ENCODE results near the gene ETF1. TPM values are rescaled to one million over a fixed set of nuclear protein-coding genes. Genes with fewer than 3 reads are reported as not detected.

The ETF1 gene
- total RNA-seq, 4 donors from 2014 or later = 64.9 to 84.9 (median 80.4) TPM

DNA sequence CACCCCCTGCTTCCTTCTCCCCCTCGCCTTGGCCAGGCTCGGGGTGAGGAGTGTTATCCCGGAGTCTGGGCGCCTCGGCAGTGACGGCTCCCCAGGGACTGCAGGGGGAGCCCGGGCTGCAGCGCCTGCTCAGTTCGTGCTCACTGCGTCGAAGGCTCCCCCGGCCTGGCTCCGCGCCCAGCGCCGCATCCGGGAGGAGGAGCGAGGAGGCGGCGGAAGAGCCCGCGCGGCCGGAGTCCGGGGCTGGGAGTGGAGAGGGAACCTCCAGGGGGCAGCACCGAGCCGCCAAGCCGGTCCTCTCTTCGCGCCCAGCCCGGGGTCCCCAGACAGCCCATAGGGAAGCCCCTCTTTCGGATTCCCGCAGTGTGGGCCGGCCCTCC is 79.0 kb downstream of the ETF1 start:
- no peaks in the 10 kb centered on the region for H3K27me3 ChIP-seq
- no peaks in the 10 kb centered on the region for H3K9me3 ChIP-seq
- peaks cover 11 to 35% of the 10 kb centered on the region in 2 donors for H3K4me1 ChIP-seq
- DNase-seq = peak; percentile 95 to 96
- intact Hi-C loops (cut with DNase I) = no loop called here
- peak overlapping the region; percentile 97 to 98 (median 97) for H3K27ac ChIP-seq
- peaks cover 0 to 15% of the 10 kb centered on the region in 2 donors for H3K36me3 ChIP-seq
- peak overlapping the region; percentile 48 to 91 (median 48) for H3K4me3 ChIP-seq (replicated peaks in 1 of 3)
- WGBS, 2 donors = 1% methylated on average over 11 to 27 of the region's 34 CpGs
- TF ChIP-seq, protein P1, sequence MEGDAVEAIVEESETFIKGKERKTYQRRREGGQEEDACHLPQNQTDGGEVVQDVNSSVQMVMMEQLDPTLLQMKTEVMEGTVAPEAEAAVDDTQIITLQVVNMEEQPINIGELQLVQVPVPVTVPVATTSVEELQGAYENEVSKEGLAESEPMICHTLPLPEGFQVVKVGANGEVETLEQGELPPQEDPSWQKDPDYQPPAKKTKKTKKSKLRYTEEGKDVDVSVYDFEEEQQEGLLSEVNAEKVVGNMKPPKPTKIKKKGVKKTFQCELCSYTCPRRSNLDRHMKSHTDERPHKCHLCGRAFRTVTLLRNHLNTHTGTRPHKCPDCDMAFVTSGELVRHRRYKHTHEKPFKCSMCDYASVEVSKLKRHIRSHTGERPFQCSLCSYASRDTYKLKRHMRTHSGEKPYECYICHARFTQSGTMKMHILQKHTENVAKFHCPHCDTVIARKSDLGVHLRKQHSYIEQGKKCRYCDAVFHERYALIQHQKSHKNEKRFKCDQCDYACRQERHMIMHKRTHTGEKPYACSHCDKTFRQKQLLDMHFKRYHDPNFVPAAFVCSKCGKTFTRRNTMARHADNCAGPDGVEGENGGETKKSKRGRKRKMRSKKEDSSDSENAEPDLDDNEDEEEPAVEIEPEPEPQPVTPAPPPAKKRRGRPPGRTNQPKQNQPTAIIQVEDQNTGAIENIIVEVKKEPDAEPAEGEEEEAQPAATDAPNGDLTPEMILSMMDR (IDR thresholded peaks at IDR 0.05) = peak; percentile 90 to 98 (median 94)
- peak in 1 of 2 donors; percentile 83 for TF ChIP-seq POLR2A (IDR thresholded peaks at IDR 0.05)

- intact Hi-C loops (cut with DNase I) = no loop called here
- peaks cover 0 to 15% of the 10 kb centered on the region in 2 donors for H3K36me3 ChIP-seq
- TF ChIP-seq POLR2A (IDR thresholded peaks at IDR 0.05) = no peak
- TF ChIP-seq, protein P1 (IDR thresholded peaks at IDR 0.05) = peak in 3 of 6 experiments; percentile 18
- peaks cover 12 to 38% of the 10 kb centered on the region in 2 donors for H3K4me1 ChIP-seq
- H3K27ac ChIP-seq = peak overlapping the region; percentile 97 to 98 (median 97)
- H3K4me3 ChIP-seq (replicated peaks in 1 of 3) = peak overlapping the region; percentile 16 to 48 (median 48)
- H3K9me3 ChIP-seq = no peaks in the 10 kb centered on the region
- H3K27me3 ChIP-seq = no peaks in the 10 kb centered on the region
- peak; percentile 56 to 64 for DNase-seq
- WGBS, 2 donors = 12 to 14% methylated on average over 20 to 21 of the region's 21 CpGs
Measured at GRCh38 chr5:138463419-138464007, 79.5 kb downstream of the ETF1 start.

GRCh38 chr5:138461343-138462125 is 81.5 kb downstream of the ETF1 start:
- 81 to 88% methylated on average over 11 of the region's 11 CpGs for WGBS, 2 donors
- Histone ChIP-seq H3K4me1 (peaks cover 10 to 24% of the 10 kb centered on the region in 2 donors), H3K4me3 (replicated peaks in 1 of 3) (no peak overlapping the region), H3K36me3 (peaks cover 0 to under 1% of the 10 kb centered on the region in 2 donors), H3K27ac (no peak overlapping the region), H3K9me3 (no peaks in the 10 kb centered on the region), H3K27me3 (no peaks in the 10 kb centered on the region)
- intact Hi-C loops (cut with DNase I) = no loop called here
- TF ChIP-seq POLR2A (IDR thresholded peaks at IDR 0.05) = no peak
- TF ChIP-seq, protein P1 (IDR thresholded peaks at IDR 0.05) = no peak
- no peak for DNase-seq

- H3K36me3 ChIP-seq = no peaks in the 10 kb centered on the region
- no peak overlapping the region for H3K4me3 ChIP-seq (replicated peaks in 1 of 3)
- H3K27me3 ChIP-seq = no peaks in the 10 kb centered on the region
- TF ChIP-seq POLR2A (IDR thresholded peaks at IDR 0.05) = no peak
- TF ChIP-seq, protein P1 (IDR thresholded peaks at IDR 0.05) = no peak
- WGBS, 2 donors = 84 to 86% methylated on average over 4 of the region's 4 CpGs
- peaks cover 4 to 18% of the 10 kb centered on the region in 2 donors for H3K4me1 ChIP-seq
- no peaks in the 10 kb centered on the region for H3K9me3 ChIP-seq
- no peak overlapping the region for H3K27ac ChIP-seq
- no peak for DNase-seq
- intact Hi-C loops (cut with DNase I) = no loop called here
Measured at GRCh38 chr5:138460032-138460693, 82.9 kb downstream of the ETF1 start.
